ENCODE results near the gene SYNE3.

SYNE3 gene

DNA sequence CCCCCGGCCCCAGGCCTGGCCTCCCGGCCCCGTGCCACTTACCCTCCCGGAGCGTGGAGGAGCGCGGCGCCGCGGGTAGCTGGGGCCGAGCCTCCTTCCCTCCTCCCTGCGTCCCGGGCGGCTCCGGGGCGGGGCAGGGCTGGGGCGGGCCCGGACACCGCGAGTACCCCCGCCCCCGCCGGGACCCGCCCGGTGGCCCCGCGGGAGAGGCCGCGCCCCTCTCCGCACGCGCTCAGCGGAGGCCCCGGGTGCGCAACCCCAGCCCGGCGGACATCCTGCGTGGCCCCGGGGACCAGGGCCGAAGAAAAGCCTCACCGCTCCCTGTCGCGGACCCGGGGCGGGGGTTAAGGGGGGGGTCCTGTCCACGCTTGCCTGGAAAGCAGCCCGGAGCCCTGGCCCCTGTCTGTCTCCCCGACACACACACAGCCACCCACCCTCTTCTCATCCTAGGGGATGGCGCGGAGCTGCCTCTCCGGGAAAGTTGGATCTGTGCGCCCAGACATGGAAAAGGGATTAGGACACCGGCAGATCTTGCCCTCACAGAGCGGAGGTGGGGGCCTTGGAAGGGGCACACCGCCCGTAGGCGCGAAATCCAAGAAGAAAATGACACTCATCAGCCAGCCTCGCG is at the start of gene SYNE3:
Gene SYNE3, minus strand, starts transcription at position 97 of the 628 bp plus-strand sequence. CDS start 40,829 bp downstream, outside the sequence.
- in situ Hi-C loops (cut with MboI; ENCODE audit: low sequenced_read_pairs), result no loop called here

DNA sequence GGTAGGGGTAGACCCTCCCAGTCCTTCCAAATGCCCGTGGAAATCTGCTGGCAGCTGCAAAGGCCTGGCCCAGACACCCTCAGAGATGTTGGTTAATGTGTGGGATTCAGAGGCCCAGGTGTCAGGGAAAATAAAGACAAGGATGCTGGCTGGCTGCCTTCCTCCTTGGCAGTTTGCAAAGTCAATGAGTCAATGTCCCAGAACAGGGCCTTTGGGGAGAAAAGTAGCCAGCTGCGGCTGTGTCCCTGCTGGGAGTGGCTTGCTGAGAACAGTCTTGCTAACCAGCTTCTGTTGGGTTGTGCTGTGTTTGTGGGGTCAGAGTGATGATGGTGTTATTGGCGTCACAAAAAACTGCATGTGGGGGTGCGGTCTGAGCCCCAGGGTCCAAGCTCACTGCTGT is 47.6 kb upstream of the SYNE3 start:
- in situ Hi-C loops (cut with MboI; ENCODE audit: low sequenced_read_pairs), result no loop called here

DNA sequence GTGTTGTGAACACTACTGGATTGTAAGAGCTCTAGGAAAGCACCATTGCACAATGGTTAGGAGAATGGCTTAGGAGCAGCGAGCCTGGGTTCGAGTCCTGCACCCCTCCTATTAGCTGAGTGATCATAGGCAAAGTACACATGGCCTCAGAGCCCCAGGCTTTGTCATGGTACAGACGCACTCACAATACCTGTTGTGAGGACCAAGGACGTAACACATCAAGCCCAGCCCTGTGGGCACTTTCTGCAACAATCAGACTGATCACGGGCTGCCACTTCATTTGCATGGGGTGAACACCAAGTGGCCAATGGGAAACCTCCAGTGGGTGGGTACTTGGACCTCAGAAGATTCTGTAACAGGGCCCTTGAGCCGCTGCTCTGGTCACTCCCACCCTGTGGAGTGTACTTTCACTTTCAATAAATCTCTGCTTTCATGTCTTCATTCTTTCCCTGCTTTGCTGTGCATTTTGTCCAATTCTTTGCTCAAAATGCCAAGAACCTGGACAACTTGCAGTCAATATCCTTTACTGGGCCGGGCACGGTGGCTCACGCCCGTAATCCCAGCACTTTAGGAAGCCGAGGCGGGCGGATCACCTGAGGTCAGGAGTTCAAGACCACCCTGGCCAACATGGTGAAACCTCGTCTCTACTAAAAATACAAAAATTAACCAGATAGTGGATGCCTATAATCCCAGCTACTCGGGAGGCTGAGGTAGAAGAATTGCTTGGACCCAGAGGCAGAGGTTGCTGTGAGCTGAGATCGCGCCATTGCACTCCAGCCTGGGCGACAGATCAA is 46.6 kb upstream of the SYNE3 start:
- in situ Hi-C loops (cut with MboI; ENCODE audit: low sequenced_read_pairs), result no loop called here

GRCh38 chr14:95561001-95561412 is 44.6 kb upstream of the SYNE3 start:
- in situ Hi-C loops (cut with MboI; ENCODE audit: low sequenced_read_pairs), result no loop called here

- in situ Hi-C loops (cut with MboI; ENCODE audit: low sequenced_read_pairs), result no loop called here
Observed at GRCh38 chr14:95559203-95559602, 42.8 kb upstream of the SYNE3 start.

DNA sequence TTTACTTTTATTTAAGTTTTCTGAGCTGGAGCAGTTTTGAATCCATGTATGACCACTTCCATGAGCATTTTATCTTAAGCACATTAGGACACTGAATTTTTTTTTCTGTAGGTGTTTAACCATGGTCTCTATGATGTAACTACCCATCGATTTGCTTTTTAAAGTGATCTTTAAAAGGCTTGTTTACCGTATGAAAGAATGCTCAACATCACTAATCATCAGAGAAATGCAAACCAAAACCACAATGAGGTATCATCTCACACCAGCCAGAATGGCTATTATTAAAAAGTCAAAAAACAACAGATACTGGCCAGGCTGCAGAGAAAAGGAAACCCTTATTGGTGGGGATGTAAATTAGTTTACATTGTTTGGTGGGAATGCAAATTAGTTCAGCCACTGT is 41.4 kb upstream of the SYNE3 start:
- in situ Hi-C loops (cut with MboI; ENCODE audit: low sequenced_read_pairs), result no loop called here

GRCh38 chr14:95557291-95557690 is 40.8 kb upstream of the SYNE3 start:
- in situ Hi-C loops (cut with MboI; ENCODE audit: low sequenced_read_pairs), result no loop called here

DNA sequence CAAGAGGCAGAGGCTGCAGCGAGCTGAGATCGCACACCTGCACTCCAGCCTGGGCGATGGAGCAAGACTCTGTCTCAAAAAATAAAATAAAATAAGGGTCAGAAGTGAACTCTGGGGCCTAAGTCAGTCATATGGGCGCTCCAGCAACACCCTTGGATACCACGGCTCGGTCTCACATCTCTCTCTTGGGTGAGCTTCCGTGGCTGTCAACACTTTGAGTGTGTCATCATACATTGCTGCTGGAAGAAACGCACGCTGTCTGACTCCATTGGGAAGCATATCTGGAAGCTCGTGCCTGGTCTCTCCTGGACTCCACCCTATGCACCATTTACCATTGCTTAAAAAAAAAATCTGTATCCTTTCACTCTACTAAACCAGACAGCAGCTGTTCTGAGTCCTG is 38.6 kb upstream of the SYNE3 start:
- in situ Hi-C loops (cut with MboI; ENCODE audit: low sequenced_read_pairs), result no loop called here

DNA sequence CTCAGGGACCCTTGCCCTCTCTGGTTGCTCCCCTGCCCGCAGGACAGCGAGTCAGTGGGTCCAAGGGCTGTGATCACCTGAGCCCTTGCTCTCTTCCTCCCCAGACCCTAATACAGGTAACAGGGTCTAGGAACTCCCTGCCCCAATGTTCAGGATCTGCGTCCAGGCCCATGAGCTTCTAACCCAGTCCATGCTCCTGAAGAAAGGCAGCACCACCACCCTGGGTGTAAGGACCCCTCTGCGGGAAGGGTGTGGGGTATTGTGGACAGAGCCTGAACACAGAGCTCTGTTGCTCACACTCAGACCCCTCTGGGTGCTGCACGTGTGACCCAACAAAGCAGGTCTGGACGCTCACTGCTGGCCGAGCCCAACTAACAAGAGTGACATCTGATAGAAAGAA is 36.7 kb upstream of the SYNE3 start:
- in situ Hi-C loops (cut with MboI; ENCODE audit: low sequenced_read_pairs), result no loop called here

- in situ Hi-C loops (cut with MboI; ENCODE audit: low sequenced_read_pairs), result no loop called here
Observed at GRCh38 chr14:95551435-95551834, 35.0 kb upstream of the SYNE3 start.

- in situ Hi-C loops (cut with MboI; ENCODE audit: low sequenced_read_pairs), result no loop called here
Observed at GRCh38 chr14:95549656-95550585, 33.5 kb upstream of the SYNE3 start.

GRCh38 chr14:95548328-95548929 is 32.0 kb upstream of the SYNE3 start:
- in situ Hi-C loops (cut with MboI; ENCODE audit: low sequenced_read_pairs), result no loop called here

DNA sequence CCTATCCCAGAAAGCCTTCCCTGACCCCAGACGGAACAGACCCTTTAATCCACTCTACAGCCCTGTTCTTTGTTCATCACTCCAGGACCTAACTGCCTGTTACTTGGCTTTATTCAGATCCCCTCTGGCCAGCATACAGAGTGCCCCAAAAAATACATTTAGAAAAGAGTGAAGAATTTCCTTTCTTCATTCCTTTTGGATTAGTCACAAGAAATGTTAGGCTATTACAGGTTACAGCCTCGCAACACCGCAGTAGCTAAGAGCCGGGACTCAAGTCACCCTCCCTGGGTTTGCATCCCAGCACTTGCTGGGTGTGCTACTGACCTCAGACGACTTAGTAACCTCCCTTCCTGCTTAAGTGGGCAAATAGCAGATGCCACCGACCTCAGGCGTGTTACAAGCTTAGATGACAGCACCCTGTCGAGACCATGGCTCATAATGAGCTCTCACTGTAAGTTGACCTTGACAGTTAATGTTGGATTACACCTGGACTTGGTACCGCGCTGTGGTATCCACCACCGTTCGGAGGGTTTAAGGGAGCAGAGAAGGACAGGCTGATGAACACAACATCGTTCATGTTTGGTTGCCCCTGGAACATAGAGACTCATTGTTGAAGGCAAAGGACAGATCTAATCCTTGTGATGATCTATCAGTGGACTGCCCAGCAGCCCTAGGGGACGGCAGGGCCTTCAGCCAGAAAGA is 31.3 kb upstream of the SYNE3 start:
- in situ Hi-C loops (cut with MboI; ENCODE audit: low sequenced_read_pairs), result no loop called here

DNA sequence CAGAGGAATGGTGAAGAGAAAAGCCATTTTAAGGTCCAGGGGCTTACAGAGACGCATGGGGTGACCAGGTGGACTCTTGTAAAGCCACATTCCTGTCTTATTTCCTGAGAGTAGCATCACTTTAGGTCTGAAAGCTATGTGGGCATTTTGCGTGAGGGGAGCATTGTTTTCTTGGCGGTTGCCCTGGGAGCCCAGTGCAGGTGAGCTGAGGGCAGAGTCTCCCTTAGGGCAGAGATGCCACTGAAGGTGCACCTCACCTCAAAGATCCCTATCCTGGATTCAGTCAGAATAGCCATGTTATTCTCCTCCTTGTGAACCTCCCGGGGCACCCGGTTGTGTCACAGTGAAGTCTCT is 30.8 kb upstream of the SYNE3 start:
- in situ Hi-C loops (cut with MboI; ENCODE audit: low sequenced_read_pairs), result no loop called here

- in situ Hi-C loops (cut with MboI; ENCODE audit: low sequenced_read_pairs), result no loop called here
Observed at GRCh38 chr14:95545515-95546168, 29.2 kb upstream of the SYNE3 start.

DNA sequence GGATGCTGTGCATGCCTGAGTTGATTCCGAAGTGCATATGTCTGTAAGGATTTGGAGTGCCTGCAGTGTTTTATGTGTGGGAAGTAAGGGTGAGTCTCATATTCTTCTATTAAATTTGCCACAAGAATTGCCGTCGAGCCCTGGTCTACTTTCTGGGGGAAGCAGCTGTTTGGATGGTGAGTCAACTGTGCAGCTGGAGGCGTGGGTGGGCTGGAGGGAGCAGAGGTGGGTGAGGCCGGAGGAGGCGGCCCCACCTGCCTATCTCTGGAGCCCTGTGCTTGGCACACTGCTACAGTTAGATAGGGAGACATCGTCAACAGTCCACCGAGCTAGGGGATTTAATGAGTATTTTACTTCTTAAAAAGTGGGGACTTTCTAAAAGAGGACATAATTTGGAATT is 28.1 kb upstream of the SYNE3 start:
- in situ Hi-C loops (cut with MboI; ENCODE audit: low sequenced_read_pairs), result no loop called here

DNA sequence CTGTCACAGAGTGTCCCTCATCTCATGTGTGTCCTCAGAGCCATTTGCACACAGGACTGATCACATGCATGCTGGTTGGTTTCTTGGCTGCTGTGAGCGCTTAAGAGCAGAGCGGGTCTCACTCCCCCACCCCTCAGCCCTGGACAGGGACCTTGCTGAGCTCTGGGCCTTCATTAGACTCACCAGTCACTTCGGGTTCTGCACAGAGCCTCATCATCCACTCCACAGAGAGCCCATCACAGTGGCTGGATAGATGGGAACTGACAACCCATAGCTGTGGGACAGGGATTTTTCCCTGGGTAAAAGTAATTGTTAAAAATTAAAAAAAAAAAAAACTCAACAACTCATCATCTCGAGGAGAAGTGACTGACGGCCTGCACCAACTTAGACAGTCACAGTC is 26.6 kb upstream of the SYNE3 start:
- in situ Hi-C loops (cut with MboI; ENCODE audit: low sequenced_read_pairs), result no loop called here

- in situ Hi-C loops (cut with MboI; ENCODE audit: low sequenced_read_pairs), result no loop called here
Observed at GRCh38 chr14:95541932-95542930, 25.8 kb upstream of the SYNE3 start.

- in situ Hi-C loops (cut with MboI; ENCODE audit: low sequenced_read_pairs), result no loop called here
Observed at GRCh38 chr14:95541346-95541745, 24.9 kb upstream of the SYNE3 start.
